CD4-positive, alpha-beta T cell treated with Interleukin-10 for 1 hour (primary cell): ENCODE results near the gene PRR20G.
"Not testable (repeated sequence)": the region's sequence is repeated elsewhere in the genome, so short reads cannot be mapped to it uniquely, and the experiment has no call there.

Source experiments
- DNase-seq: peaks from one replicate; pipeline ENCODE4 v3.0.0-alpha.2; 2020

The PRR20G gene

GRCh38 chr3:127287840-127288239 is at the start of gene PRR20G:
Gene PRR20G, minus strand, starts transcription at chr3:127288046. Its CDS starts 681 bp downstream, at chr3:127287365.
- DNase-seq, result no peak

GRCh38 chr3:127337001-127337400 is 49.2 kb upstream of the PRR20G start:
- DNase-seq, result no peak

- DNase-seq, result no peak
Observed at GRCh38 chr3:127336101-127336500, 48.3 kb upstream of the PRR20G start.

GRCh38 chr3:127330385-127330784 is 42.5 kb upstream of the PRR20G start:
- no peak for DNase-seq

GRCh38 chr3:127329631-127330285 is 41.9 kb upstream of the PRR20G start:
- no peak for DNase-seq

- DNase-seq, result no peak
Observed at GRCh38 chr3:127328421-127328820, 40.6 kb upstream of the PRR20G start.

- no peak for DNase-seq
Observed at GRCh38 chr3:127326341-127326740, 38.5 kb upstream of the PRR20G start.

- DNase-seq, result no peak
Observed at GRCh38 chr3:127325629-127325961, 37.7 kb upstream of the PRR20G start.

- DNase-seq, result no peak
Observed at GRCh38 chr3:127324913-127325628, 37.2 kb upstream of the PRR20G start.

GRCh38 chr3:127324076-127324475 is 36.2 kb upstream of the PRR20G start:
- no peak for DNase-seq

GRCh38 chr3:127323581-127323980 is 35.7 kb upstream of the PRR20G start:
- no peak for DNase-seq

GRCh38 chr3:127321371-127321770 is 33.5 kb upstream of the PRR20G start:
- no peak for DNase-seq

GRCh38 chr3:127320529-127321121 is 32.8 kb upstream of the PRR20G start:
- no peak for DNase-seq

- no peak for DNase-seq
Observed at GRCh38 chr3:127316685-127317084, 28.8 kb upstream of the PRR20G start.

- DNase-seq, result no peak
Observed at GRCh38 chr3:127312818-127313217, 25.0 kb upstream of the PRR20G start.

GRCh38 chr3:127308821-127309220 is 21.0 kb upstream of the PRR20G start:
- DNase-seq, result not testable (repeated sequence)

GRCh38 chr3:127307916-127308315 is 20.1 kb upstream of the PRR20G start:
- DNase-seq, result no peak

- no peak for DNase-seq
Observed at GRCh38 chr3:127307112-127307835, 19.4 kb upstream of the PRR20G start.

GRCh38 chr3:127306361-127307111 is 18.7 kb upstream of the PRR20G start:
- DNase-seq, result no peak

- no peak for DNase-seq
Observed at GRCh38 chr3:127305499-127306060, 17.7 kb upstream of the PRR20G start.

GRCh38 chr3:127304121-127304744 is 16.4 kb upstream of the PRR20G start:
- DNase-seq, result no peak

- DNase-seq, result no peak
Observed at GRCh38 chr3:127299276-127299675, 11.4 kb upstream of the PRR20G start.
